ENCODE measurements around the gene ASB18.

ASB18 gene

DNA sequence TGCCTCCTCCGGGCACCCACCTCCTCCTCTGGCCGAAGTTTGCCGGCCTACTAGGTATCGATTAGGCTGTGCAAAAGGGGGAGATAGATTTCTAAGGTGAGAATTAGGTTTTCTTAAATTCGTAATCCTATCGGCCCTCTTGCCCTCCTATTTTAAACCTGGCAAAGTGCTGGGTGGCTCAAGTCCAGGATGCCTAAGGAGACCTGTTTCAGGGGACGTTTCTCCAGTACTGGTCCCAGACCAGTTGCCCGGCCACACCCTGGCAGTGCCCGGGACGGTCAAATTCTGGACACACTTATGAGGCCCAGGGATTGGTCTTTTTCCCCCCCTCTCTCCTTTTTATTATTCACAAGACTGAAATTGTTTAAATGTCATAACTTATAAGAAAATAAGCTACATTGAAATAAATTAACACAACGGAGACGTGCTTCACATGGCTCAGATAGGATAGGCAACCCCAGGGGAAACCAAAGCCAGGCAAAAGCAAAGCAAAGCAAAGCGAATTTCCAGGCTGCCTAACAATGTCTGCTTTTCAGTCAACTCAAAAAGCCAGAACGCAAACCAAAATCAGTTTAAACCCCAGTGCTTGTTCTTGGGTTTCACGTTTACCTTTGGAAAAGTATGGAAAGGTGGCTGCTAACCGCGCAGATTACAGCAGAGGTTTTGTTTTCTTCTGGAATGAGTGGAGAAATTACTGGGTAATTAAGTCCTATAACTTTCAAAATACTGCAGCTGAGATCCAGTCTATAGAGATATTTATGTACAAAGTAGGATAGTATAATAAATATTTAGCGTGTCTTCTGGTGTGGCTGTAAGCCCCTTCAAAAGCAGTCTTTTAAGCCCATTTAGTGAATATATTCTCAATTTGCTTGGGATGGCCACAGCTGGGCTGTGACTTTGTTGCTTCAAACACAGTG is 99.0 kb downstream of the ASB18 start:
- in situ Hi-C loops (cut with MboI; ENCODE audit: low sequenced_read_pairs): no loop called here

DNA sequence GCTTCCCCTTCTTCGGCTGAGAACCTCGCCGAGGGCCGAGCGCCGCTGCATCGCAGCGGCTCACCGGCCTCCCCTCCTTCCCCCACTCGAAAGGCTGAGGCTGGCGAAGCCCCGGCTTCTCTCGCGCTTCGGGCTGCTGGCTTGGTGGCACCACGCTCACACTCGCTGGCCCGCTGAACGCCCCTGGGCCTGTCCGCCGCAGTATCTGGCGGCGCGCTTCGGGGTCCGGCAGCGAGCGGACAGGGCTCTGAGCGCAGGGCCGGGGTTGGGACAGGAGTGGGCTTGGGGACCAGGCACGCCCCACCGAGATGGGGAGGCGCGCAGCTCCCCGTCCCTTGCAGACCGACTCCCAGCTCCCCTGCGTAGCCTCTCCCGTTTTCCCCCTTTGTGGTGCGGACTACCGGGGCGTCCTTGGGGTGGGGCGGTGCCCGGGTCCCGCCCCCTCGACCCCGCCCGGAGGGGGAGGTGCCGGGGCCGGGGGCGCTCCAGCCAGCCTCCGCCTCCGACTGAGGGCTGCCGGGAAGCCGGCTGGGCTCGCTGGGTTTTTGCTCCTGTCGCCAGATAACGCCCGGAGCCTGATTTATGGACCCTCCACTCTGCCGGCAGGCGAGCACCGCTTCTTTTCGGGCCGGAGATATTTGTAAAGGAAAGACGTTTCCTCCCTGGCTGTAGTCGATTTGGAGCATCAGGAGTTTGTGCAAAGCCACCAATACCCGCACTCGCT is 99.8 kb downstream of the ASB18 start:
- in situ Hi-C loops (cut with MboI; ENCODE audit: low sequenced_read_pairs): no loop called here

DNA sequence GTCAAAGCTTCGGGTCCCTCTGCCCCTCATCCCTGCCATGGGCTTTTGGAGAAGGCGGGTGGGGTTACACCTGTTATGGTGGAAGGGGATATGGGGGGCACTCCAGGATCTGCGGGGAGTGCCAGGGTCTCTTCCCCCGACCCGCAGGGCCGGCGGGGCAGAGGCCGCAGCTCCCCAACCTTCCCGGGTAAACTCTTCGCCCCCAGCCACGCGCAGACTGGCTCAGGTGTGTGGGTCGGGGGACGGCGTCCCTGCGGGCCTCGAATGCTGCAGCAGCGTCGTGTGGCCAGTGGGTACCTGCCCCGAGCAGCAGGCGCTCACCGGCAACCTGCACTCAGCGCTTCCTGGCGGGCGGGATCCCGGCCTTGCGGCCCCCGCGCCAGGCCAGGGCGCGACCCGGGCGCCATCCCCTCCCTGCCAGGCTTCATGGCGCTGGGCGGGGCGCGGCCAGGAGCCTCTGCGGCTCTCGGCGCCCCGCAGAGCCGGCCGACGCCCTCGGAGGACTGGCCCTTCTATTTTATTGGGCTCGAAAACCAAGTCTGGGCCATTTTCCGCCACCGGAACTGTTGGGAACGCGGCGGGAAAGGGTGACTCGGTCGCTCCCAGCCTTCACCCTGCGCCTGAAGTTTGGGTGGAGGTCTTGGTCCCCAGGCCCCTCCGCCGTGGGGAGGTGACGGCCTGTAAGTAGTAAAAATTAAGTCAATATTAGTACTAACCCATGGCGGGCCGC is 100.6 kb downstream of the ASB18 start:
- in situ Hi-C loops (cut with MboI; ENCODE audit: low sequenced_read_pairs): no loop called here

DNA sequence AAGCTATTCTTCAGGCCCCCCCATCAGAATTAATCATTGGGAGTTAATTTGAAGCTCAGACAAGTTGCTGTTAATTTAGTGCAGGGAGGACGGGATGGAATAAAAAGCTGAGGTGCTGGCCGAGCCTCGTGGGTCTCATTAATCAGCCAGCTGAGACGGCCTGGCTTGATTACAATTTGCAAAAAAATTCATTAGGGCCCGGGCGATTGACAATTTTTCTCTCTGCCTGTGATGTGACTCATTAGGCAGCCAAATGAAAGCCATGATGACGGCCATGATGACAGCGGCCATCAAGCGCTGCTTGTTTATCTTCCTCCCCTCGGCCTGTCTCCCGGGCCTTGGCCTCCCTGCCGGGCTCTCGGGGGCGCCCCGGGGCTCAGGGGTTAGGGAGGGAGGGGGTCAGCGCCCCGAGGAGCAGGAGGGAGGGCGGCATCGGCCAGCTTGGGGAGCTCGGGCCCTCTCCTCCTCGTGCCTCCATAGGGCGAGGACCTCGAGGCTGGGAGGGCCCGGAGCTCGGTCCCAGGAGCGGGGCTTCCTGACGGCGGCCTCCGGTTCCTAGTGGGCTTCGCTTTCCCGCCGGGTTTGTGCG is 101.2 kb downstream of the ASB18 start:
- in situ Hi-C loops (cut with MboI; ENCODE audit: low sequenced_read_pairs): no loop called here

DNA sequence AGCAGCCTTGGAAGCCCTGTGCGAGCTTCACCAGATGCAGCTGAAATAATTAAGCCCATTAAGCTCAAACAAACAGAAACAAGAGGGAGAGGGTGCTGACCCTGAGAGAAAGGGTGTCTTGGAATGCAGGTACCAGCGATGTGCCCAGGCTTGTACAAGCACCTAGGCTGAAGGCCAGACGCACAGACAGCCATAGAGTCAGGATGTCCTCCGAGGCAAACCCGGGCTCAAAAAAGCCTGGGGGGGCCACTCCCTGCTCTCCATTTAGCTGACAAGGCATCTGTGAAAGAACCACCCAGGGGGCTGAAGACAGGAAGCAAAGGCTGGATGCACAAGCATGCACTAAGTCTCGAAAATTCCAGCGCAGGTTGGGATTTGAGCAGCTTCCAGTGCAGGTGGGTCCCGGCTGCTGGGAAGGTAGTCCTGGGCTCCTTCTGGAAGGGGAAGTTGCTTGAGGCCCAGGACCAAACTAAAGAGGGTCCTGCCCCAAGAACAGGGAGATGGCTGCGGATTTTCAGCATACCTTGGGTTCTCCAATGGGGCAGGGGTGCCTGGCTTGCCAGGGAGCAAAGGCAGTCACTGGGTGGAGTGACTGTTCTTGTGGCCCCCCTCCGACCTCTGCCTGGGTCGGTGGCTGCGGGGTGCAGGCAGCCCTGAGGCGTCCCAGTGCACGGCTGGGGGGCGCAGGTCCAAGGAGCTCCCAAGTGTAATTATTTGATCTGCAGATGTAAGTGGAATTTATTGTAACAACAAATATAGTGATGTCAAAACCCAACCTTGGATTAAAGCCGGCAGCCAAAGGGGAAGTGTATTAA is 102.0 kb downstream of the ASB18 start:
- in situ Hi-C loops (cut with MboI; ENCODE audit: low sequenced_read_pairs): no loop called here

DNA sequence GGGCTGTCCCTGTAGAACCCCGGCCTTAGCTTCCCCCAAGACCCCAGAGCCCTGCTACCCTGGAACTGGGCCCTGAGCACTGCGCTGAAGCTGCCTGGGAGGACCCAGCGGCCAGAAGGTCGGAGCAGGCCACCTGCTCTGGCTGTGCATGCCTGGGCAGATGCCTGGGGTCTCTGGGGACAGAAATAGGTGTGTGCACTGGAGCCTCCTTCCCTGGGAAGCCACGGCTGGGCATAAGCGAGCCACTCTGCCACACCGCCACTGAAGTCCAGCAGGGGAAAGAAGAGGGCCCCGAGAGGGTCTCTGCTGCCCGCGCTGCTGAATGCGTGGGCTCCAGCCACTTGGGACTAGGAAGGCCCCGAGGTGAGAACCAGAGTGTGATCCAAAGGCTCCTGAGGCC is 102.7 kb downstream of the ASB18 start:
- in situ Hi-C loops (cut with MboI; ENCODE audit: low sequenced_read_pairs): no loop called here

DNA sequence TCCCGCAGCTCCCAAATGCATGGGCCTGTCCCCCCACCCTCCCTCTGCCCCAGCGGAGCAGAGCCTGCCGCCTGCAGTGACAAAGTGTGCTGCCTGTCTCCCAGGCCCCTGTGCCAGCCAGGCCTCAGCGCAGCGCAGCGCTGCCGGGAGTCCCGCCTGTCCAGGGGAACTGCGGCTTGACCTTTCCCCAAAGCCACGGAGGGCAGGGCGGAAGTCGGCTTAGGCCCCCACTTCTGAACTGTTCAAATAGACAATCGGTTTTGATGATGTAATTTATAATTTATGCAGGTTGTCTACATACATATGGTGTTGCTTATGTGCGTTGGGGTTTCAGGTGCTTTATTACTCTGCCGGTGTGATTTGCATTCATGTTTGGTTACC is 103.1 kb downstream of the ASB18 start:
- in situ Hi-C loops (cut with MboI; ENCODE audit: low sequenced_read_pairs): no loop called here

DNA sequence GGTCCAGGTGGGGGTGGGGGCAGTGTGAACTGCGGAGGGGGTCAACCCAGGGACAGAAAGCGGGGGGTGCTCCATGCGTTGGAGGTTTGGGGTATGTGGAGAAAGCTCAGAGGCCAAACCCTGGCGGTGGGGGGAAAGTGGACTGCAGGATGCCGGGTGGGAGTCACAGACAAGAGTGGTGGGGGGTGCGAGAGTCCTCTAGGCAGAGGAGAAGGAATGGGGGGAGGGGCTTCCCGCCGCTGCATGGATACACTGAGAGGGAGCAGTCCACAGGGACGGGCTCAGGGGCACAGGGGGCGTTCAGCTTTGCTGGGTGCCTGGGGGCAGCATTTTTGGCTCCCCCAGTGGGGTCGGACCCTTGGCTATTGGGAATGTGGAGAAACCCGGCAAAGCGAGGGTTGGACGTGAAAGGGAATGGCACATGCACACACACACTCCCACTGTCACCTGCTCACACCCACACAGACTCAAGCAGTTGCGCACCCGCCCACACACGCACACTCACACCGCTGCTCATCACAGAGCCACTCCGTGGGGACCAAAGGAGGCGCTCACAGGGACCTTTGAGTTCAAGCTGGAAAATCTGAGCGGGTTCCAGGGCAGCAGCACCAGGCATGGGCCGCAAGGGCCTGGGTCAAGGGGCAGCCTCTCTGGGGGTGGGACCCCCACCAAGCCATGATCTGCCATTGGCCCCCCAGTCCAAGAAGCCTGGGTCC is 103.7 kb downstream of the ASB18 start:
- in situ Hi-C loops (cut with MboI; ENCODE audit: low sequenced_read_pairs): no loop called here

DNA sequence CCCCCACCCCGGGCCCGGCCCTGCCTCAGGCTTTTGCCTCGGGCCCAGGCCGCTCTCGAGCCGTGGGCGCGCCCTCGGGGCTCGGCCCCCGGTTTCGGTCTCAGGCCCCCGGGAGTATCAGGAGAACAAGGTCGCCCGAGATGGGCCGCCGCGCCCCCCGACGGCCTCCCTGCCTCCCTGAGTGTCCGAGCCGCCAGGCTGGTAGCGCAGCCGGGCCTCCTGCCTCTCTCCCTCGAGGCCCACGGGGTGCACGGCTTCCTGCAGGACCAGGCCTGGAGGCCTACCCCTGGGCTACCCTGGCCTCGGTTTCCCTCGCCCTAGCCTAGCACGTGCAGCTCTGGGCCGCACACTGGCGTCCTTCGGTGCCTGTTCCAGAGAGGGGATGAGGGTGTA is 104.4 kb downstream of the ASB18 start:
- in situ Hi-C loops (cut with MboI; ENCODE audit: low sequenced_read_pairs): no loop called here

DNA sequence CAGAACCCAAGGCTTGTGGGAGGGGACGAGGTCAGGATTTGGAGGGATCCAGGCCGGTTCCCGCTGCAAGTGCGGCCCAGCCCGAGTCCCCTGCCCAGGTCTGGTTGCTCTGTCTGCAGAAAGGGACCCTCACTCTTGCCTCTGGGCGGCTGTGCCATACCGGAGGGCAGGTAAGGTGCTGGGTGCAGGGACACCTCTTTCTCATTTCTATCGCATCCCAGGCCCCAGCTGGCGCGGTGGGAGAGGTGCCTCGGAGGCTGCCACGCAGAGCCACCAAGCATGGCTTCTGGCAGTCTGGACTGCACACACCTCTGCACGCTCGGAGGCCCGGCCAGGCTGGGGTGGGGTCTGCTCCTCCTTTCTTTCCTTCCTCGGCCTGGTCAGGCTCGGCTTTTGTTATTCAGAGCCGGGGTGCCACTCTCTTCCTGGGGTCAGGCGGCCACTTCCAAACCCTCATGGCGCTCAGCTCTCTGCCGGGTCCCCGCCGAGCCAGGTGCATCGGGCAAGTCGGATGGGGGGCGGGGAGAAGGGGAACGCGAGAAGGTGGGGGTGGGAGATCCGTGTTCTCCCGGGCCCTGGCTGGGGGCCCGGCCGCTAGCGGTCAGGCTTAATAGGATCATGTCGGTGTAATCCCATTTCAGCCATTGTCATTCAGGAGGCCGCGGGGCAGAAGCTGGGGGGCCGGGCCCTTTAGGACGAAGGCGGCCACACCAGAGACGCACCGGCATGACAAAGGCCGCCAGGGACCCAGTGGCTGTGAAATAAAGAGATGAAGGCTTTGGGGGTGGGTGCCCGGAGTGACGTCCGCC is 105.0 kb downstream of the ASB18 start:
- in situ Hi-C loops (cut with MboI; ENCODE audit: low sequenced_read_pairs): no loop called here

DNA sequence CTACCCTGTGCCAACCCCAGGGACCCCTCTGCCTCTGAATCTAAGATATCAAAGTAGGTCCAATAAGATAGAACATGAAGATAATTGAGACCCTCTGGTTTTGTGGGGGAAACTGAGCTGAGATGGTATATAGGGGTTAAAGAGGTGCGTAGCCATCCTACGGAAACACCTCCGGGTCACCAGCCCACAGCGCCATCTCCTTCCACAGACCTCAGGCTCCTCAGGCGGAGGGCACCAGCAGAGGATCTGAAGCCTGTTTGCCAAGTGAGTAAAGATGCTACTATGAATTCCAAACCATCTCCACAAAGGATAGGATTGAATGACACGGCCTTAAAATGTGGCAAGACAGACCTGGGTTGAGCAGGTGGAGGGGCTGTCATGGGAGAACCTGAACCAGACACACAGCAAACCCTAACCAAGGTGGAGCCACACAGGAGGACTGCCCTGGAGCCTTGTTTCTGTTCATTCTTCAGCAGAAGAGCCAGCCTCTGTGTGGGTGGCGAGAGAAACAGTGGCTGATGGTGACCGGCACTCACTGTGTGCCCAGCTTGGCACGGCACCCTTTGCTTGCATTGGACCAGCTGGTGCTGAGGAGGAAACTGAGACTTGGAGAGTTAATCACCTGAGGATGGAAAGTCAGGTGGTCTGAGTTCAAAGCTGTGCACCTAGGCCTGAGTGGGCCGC is 106.2 kb downstream of the ASB18 start:
- in situ Hi-C loops (cut with MboI; ENCODE audit: low sequenced_read_pairs): no loop called here

DNA sequence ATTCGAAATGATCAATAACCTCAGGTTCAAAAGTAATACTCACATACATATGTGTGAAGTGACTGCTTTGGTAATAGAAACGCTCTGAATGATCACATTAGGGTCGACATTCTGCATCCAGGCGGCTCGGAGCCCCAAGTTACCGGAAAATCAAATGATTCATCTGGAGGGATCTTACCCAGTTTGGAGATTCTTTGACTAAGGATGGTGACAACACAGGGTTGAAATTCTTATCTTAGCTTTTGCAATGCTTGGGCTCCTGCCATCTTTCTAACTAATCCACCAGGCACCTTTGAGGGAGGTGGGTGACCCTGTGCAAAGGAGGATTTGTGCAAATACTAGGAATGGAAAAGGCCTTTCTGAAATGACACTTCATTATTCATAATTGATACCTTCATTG is 106.8 kb downstream of the ASB18 start:
- in situ Hi-C loops (cut with MboI; ENCODE audit: low sequenced_read_pairs): no loop called here

DNA sequence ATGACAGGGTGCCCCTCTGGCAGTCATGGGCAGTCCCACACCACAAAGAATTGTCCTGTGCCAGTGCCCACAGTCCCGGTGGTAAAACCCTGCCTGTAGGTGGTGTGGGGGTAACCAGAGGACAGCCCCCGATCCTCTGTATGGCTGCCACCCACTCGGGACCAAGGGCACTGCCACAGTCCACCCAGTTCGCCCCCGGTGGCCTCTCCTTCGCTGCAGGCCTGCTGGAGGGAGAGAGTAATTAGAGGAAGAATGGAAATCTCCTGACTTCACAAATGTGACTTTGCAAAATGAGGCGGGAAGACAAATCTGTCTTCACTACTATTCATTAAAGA is 107.4 kb downstream of the ASB18 start:
- in situ Hi-C loops (cut with MboI; ENCODE audit: low sequenced_read_pairs): no loop called here

DNA sequence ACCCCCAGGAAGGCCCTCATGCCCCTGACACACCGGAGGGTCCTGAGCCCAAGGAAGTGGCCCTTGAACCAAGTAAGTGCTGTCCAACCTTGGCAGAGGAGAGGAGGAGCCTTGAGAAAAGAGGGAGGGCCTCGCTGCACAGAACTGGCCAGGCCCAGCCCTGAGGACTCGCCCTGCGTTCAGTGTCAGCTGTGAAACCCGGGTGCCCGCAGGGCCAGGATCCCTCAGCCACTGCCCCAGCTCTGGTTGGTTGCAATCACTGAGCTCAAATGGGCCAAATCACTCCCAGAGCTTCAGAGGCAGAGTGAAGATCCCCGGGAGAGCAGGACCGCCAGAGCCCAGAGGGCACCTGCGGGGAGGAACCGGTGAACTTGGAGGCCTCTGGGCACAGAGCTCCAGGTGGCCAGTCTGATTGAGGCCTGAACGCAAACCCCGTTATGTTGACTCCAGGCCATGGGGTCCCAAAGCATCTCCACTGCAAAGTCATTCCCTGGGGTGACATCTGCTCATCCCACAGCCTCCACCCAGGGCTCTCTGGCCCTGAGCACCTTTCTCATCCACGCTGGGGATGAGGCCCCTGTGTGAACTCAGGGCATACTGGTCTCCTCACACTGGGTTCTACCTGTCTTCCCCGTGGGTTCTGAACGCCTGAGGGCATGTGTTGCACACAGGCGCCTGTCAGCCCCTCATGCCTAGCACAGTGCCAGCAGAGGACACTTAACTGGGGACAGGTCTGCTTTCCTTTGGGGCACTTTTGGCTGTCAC is 107.9 kb downstream of the ASB18 start:
- in situ Hi-C loops (cut with MboI; ENCODE audit: low sequenced_read_pairs): no loop called here

DNA sequence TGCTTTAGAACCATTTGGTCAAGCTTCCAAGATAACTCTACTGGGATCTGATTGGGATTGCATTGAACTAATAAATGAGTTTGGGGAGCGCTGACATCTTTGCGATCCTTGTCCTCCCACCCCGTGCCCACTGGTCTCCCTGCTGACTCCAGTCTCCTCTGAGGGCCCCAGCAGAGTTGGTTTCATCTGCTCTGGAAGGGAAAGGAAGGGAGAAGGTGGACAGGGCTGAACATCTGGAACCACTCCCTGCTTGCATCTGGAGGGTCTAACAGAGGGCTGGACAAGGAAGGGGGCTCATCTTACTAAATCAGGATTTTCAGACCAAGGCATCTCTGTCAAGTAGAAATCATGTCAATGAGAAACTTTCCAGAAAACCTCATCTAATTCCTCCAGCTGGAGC is 108.8 kb downstream of the ASB18 start:
- in situ Hi-C loops (cut with MboI; ENCODE audit: low sequenced_read_pairs): no loop called here

DNA sequence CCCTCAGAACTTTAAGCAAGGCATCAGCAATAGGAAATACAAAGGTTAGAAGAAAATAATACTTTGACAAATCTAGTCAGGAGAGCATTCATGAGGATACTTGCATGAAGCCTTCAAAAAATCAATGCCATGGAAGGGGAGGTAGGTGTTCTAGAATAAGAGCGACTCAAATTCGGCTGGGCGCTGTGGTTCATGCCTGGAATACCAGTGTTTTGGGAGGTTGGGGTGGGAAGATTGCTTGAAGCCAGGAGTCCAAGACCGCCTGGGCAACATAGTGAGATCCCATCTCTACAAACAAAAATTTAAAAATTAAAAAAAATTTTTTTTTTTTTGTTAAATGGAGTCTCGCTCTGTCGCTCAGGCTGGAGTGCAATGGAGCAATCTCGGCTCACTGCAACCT is 117.8 kb downstream of the ASB18 start:
- in situ Hi-C loops (cut with MboI; ENCODE audit: low sequenced_read_pairs): no loop called here

DNA sequence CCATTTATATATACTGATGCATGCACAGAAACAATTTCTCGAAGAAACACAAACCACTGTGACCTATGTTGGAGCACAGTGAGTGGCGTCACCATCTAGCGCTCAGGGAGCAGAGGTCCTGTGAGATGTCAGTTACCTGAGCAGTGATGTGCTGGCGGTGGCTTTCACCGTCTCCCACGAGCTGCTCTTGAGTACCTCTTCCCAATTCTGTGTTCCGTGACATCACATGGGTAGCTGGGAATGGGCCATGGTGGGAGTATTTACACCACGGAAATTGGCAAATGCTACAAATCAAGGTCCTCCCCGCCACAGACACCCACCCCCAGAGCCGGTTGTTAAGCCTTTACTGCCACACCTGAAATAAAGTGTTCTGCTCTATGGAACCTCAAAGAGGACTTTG is 120.4 kb downstream of the ASB18 start:
- in situ Hi-C loops (cut with MboI; ENCODE audit: low sequenced_read_pairs): no loop called here
